HL-60 (cell line): Measurements from ENCODE around the gene UFD1.

ENCODE experiments used
- DNase-seq, 2 experiments: peaks; one replicate each; pipeline ENCODE4 v3.0.0-alpha.2; 2010 to 2020; ENCODE audit warnings: low read depth in 1 of 2, low spot score in 1 of 2
- H3K27ac ChIP-seq: fragments of 250-450 bp; sonication (Bioruptor Pico); replicated peaks from 2 replicates; pipeline ENCODE4 v1.5.1; 2020; ENCODE audit warnings: mild to moderate bottlenecking, moderate library complexity
- H3K27me3 ChIP-seq: fragments of 250-450 bp; sonication (Bioruptor Pico); 2 replicates; pipeline ENCODE4 v1.5.1; 2021; ENCODE audit warnings: mild to moderate bottlenecking, moderate library complexity; ENCODE audit not compliant: insufficient read depth, poor library complexity, severe bottlenecking
- H3K4me3 ChIP-seq: replicated peaks from 2 replicates; pipeline ENCODE4 v1.5.1; 2011; ENCODE audit warnings: mild to moderate bottlenecking, control low read depth, low read length; ENCODE audit not compliant: insufficient read depth
- CTCF ChIP-seq: IDR thresholded peaks from one replicate; pipeline ENCODE4 v1.5.1; 2011; ENCODE audit warnings: low read length, control low read depth, inconsistent platforms; ENCODE audit not compliant: insufficient read depth
- GABPA ChIP-seq: IDR thresholded peaks from 2 replicates; pipeline ENCODE4 v1.6.1; 2012; ENCODE audit warnings: low read depth
- POLR2AphosphoS5 ChIP-seq: IDR thresholded peaks from 2 replicates; pipeline ENCODE4 v1.6.1; 2012; ENCODE audit warnings: low read depth
- REST ChIP-seq: IDR thresholded peaks from 2 replicates; pipeline ENCODE4 v1.6.1; 2012; ENCODE audit warnings: low read depth; ENCODE audit not compliant: insufficient replicate concordance
- SPI1 ChIP-seq: IDR thresholded peaks from 2 replicates; pipeline ENCODE4 v1.6.1; 2012; ENCODE audit warnings: low read depth, mild to moderate bottlenecking, borderline replicate concordance

Gene UFD1

GRCh38 chr22:19406281-19406811, 72.6 kb downstream of the UFD1 start:
- Histone ChIP-seq H3K27ac (no peak overlapping the region), H3K4me3 (no peak overlapping the region), H3K27me3 (no peaks in the 10 kb centered on the region)
- no peak for TF ChIP-seq CTCF
- TF ChIP-seq REST = no peak
- TF ChIP-seq GABPA = no peak
- TF ChIP-seq POLR2AphosphoS5 = no peak
- no peak for TF ChIP-seq SPI1
- no peak for DNase-seq

GRCh38 chr22:19405652-19406051, 73.3 kb downstream of the UFD1 start:
- TF ChIP-seq GABPA (no peak), CTCF (no peak), REST (no peak), SPI1 (no peak), POLR2AphosphoS5 (no peak)
- H3K27ac ChIP-seq = no peak overlapping the region
- no peak for DNase-seq
- no peak overlapping the region for H3K4me3 ChIP-seq
- H3K27me3 ChIP-seq = no peaks in the 10 kb centered on the region

- Histone ChIP-seq H3K27me3 (no peaks in the 10 kb centered on the region), H3K4me3 (no peak overlapping the region), H3K27ac (no peak overlapping the region)
- no peak for DNase-seq
- TF ChIP-seq GABPA = no peak
- no peak for TF ChIP-seq POLR2AphosphoS5
- TF ChIP-seq CTCF = no peak
- TF ChIP-seq REST = no peak
- TF ChIP-seq SPI1 = no peak
Measured at GRCh38 chr22:19405133-19405532, 73.9 kb downstream of the UFD1 start.
